Left colon (tissue), 2 donors: ENCODE data around the gene PRKD2. TPM values are rescaled to one million over a fixed set of nuclear protein-coding genes. Genes with fewer than 3 reads are reported as not detected.

Experiments
- ATAC-seq: fragments of 200-7000 bp; cut with Tn5 transposase; one replicate; pipeline ENCODE4 v1.9.1; 2020; ENCODE audit warnings: mild to moderate bottlenecking, moderate library complexity
- DNase-seq, 2 donors: peaks; one replicate each; pipeline ENCODE4 v3.0.0-alpha.2; 2020
- intact Hi-C, 2 donors: fragments of 100-400 bp; cut with DNase I in 1 of 2; cut with micrococcal nuclease in 1 of 2; formaldehyde crosslinking; loops; one replicate each; pipeline versions ENCODE4 v1.11.2 to v1.14.0; 2022; cut with DNase I, micrococcal nuclease
- total RNA-seq, 2 donors: library from RNA; stranded (reverse); fragmentation: NEBNext Ultra II Directional; extraction: Animal tissue kit (Norgen Biotek cat#: 25700); gene quantifications; one replicate each; pipeline ENCODE4 v1.2.1, GENCODE V29; 2021
- donor health status: DM: no; HTN: no; CAD: no.
- donor health status: DM: yes; HTN: yes; CAD: no.

Gene PRKD2
- total RNA-seq, 2 donors from 2014 or later = 62.5 to 64.4 TPM

DNA sequence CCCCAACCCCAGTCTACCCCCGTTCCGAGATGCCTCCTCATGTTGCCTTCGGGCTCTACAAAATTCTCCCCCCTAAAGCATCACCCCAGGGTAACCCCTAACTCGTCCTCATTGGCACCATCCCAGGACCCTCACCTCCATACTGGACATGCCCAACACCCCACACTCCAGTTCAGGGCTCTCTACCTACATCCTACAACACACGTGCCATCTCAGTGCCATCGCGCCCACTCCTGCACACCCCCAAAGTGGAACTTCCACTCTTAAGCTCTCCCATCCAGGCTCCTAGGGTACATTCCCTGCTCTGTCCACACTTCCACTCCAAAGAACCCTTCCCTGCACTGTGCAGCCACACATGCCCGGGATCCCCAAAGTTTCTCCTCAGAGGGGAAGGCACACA lies 28.1 kb upstream of the PRKD2 start:
- intact Hi-C loops = no loop called here
- DNase-seq (no peak), ATAC-seq (peak; percentile 26)

DNA sequence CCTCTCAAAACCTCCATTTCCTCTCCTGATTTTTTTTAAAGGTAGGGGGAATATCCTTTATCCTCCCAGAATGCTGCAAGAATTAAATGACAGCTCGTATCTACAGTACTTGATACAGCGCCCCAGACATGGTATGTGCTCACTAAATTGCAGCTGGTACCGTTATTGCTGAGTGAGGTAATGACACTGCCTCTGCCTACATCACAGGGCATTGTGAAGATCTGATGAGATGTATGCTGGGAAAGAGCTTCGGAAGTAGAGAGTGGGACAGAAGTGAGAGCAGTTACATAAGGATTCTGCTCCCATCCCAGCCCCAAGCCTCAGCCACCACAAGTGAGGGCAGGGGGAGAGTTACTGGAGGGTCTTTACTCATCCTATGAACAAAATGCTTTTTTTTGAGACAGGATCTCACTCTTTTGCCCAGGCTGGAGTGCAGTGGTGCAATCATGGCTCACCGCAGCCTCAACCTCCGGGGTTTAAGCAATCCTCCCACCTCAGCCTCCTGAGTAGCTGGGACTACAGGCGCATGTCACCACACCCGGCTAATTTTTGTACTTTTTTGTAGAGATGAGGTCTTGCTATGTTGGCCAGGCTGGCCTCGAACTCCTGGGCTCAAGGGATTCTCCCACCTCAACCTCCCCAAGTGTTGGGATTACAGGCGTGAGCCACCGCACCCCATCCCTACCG lies 27.2 kb upstream of the PRKD2 start:
- DNase-seq (no peak), ATAC-seq (no peak)
- intact Hi-C loops = no loop called here

DNA sequence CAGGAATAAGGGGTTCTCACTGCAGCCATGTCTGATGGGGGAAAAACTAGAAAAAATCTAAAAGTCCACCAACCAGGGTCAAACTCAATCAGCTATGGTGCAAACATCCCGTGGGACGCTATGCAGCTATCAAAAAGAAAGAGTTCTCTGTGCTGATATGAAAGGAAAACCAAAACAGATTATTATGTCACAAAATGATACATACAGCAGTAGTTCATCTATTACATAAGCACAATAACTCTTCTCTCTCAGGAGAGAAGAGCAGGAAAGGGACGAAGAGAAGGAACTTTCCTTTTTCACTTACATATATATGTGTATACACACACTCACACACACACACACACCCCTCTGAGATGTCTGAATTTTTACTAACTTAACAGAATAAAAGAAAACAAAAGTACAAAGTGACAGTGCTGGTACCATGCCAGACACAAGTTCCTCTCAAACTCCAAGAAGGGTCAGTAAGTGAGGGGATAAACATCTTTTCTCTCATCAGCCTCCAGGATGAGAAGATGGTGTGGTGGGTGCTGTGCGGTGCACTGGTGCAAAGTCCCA lies 26.1 kb upstream of the PRKD2 start:
- ATAC-seq (no peak), DNase-seq (no peak)
- intact Hi-C loops = no loop called here

DNA sequence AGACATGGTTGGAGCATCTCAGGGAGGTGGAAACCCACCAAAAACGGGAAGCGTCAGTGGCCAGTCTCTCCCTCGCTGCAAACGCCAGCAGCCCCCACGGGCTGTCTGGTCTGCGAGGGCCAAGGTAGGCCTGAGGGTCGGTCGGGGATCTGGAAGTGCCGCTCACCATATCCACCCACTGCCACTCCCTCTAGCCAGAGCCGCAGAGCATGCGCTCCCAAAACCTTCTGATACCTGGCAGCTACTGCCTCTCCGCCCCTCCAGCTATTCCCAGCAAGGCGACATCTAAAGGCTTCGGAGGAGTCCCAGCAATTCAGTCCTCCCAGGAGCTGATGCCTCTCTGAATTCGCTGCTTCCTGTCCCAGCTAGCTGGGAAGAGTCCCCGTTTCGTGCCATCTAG lies 24.5 kb upstream of the PRKD2 start:
- intact Hi-C loops = no loop called here
- ATAC-seq = no peak
- DNase-seq = no peak

DNA sequence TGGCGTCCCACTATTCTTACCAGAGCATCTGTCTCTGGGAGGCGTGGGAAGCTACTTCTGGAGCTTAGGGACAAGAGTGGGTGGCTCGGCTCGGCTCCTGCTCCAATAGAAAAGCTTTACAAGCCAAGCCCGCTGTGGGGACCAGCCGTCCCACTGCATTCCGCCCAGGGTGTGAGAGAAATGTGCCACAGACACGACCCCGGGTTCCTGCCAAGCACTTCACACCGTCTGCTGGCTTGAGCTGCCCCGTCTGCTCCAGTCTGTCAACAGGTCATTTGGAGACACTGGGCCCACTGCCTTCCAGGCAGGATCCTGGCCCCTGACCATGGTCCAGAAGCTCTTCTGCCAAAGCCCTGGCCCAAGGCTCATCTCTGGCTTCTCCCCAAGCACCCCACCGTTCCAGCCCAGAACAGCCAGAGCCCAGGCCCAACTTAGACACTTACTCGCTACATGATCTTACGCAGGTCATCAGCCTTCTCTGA lies 22.4 kb upstream of the PRKD2 start:
- ATAC-seq (peak; percentile 8), DNase-seq (no peak)
- intact Hi-C loops = no loop called here

DNA sequence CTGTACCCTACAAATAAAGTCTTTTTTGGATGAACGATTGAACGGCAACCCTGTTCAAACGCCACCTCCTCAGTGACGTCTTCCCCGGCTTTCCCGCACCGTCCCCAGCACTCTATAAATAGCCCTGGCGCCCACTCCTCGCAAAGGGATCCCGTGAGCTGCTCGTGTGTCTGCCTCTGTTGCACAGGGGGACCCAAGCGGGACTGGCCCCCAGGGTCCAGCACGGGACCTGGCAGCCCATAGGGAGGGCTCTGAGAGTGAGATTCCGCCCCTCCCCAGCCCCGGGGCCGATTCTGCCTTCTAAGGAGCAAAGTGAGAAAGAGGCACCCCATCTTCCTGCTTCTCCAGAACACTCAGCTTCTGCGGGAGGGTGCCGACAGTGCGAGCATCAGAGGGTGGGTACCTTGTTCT lies 20.9 kb upstream of the PRKD2 start:
- ATAC-seq (no peak), DNase-seq (no peak)
- intact Hi-C loops = no loop called here

DNA sequence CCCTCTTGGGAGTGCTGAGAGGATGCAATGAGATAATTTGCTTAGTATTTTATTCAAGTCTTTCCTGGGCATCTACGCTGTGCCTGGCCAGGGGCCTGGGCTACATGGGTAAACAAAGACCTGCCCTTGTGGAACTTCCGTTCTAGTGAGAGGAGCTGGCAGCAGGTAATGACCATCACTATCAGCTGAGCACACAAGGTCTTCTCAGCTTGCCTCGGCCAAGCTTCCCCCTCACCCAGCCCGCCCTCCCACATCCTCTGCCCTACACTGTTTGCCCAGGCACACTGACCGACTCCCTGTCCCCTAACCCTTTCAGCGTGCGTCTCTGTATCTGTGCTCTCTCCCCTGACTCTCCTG lies 20.4 kb upstream of the PRKD2 start:
- no peak for ATAC-seq
- no peak for DNase-seq
- intact Hi-C loops = no loop called here

DNA sequence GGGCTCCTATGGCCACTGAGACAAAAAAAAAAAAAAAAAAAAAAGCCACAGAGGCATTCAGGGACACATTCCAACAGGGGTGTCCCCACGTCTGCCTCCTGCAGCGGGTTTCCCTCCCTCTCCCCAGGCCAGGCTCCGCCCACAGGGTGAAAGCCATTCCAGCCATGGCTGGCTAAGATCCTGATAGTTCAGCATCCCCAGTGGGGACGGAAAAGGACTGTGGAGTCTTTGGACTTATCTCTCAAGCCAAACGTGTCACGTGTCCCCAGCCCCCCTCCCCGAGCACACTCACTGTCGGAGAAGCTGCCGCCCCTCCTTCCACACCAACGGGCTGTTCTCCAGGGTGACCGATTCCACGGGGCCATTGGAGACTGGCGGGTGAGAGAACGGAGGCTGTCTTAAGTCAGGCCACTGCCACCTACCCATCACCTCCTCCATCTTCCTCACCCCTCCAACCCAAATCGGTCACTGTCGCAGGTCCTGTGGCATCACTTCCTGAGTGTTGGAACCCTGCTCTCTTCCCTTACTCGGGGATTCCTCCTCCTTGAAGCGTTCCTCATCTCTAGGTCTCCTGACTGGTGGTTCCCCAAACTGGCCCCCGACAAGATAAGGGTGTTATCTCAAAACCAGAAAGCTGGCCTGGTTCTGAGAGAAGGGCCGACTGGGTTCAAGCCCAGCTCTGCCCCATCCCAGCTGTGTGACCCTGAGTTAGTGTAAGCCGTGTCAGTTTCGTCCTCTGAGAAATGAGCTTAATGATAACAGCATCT lies 19.8 kb upstream of the PRKD2 start:
- intact Hi-C loops = no loop called here
- DNase-seq (no peak), ATAC-seq (no peak)

DNA sequence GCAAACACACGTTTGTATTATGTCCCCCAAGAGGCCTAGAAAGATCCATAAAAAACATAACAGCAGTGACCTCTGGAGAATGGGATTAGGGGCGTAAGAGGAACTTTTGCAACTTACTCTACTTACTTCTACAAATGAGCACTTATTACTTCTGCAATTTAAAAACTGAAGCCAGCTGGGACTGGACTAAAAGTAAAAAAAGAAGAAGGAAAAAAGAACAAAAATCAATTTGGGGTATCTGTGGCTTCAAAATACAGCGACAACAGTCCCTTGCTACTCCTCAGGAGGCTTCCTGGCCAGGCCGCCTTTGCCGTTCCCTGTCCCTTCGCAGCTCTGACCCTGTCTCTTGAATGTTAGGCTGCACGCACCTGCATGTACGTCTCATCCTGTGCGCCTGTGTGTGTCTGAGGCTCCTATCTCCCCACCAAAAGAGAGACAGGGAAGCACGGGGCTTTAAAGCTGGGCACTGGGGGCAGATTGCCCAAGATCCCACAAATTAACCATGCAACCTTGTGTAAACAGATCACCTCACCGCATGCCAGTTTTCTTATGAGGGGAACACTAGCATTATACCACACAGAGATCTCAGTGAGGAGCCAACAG lies 16.9 kb upstream of the PRKD2 start:
- DNase-seq = no peak
- no peak for ATAC-seq
- intact Hi-C loops = no loop called here

DNA sequence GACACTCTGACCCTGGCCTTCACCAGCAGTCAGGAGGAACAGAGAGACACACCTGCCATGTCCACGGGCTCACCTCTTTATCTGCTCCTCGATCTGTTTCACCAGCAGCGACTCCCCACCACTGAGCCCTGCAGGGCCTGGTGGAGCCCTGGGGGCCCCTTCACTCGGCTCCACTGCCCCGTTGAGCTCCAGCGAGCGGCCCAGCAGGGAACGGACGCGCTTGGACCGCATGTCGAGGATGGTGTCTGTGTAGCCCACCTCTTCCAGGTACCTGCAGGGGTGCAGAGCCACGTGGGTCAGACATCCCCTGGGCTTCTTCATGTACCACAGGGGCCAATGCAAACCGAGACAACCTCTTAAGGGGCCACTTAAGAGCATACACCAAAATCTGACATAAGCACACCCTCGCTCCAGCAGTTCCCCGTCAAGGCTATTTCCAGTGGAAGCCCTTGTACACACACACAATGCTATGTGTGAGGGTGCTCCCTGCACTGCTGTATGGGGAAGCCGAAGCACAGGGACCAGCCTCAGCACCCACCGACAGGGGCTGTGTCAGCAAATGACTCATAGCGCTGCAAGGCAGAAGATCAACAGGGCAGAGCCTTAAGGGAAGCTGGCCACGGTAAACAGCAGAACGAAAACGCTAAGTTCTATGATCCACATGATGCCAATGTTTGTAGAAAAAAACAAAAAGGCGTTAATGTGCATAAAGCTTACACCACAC lies 16.2 kb upstream of the PRKD2 start:
- ATAC-seq = no peak
- DNase-seq = no peak
- intact Hi-C loops = no loop called here

DNA sequence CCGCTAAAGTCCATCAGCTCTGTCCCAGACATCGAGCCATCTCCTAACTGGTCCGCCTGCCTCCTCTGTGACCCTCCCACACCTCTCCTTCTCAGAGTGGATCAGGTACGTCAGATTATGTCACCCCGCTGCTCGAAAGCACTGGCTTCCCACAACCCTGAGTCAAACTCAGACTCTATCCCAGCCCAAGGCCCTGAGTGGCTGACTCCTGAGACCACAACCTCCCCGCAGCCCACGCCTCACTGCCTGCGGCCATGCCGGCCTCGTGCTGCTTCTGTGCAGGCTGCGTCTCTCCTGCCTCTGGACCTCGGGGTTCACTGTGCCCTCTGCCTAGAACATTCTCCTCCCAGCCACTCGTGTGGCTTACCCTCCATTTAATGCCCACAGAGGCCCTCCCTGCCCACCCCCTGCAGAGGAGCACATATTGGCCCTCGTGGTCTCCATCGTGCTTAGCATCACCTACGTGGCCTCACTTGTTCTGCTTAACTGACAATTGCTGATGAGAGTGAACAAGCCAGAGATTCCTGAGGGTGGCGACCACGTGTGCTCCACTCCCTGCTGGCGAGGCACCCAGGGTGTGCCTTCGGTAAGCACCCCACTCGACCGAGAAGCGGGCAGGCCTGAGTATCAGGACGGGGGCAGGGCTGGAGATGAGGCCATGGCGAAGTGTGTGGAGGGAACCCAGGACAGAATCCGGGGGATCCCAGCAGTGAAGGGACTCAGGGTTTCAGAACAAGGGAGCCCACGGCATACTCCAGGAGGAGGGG lies 15.4 kb upstream of the PRKD2 start:
- ATAC-seq (no peak), DNase-seq (no peak)
- intact Hi-C loops = no loop called here

DNA sequence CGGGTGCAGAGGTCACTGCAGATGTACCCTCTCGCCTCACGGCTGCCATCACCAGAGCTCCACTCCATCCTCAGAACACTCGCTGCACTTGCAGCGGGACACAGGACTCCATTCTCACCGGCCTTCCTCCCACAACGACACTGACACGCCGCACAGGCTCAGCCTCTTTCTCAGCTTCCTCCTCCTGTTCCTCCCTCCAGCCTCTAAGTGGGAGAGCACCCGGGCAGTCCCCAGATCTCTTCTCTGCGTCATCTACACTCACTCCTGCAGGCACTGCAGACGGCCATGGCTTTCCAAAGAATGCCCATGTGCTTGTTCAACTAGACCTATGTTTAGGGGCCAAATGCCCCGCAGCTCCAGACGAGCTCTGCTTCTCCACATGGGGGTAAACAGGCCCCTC lies 14.7 kb upstream of the PRKD2 start:
- no peak for ATAC-seq
- DNase-seq = no peak
- intact Hi-C loops = no loop called here

DNA sequence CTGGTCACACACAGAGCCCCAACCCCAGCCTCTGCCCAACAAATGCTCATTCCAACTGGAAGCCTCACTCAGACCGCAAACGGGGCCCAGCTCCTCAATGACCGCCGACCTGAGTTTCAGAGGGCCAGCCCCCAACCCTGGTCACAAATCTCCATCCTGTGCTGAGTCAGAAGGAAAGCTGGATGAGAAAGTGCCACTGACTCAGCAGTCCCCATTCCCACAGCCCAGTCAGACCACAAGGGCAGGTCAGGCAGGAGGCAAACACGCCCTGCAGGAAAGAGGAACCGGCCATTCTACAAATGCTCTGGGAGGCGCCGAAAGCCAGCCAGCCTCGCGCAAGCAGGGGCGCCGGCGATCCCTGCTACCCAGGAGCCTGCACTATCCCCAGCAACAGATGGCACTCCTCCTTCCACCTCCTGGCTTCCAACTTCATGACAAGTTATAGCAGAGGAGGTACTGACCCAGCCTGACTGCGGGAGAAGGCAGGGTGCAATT lies 14.1 kb upstream of the PRKD2 start:
- intact Hi-C loops = no loop called here
- no peak for DNase-seq
- peak; percentile 22 for ATAC-seq

DNA sequence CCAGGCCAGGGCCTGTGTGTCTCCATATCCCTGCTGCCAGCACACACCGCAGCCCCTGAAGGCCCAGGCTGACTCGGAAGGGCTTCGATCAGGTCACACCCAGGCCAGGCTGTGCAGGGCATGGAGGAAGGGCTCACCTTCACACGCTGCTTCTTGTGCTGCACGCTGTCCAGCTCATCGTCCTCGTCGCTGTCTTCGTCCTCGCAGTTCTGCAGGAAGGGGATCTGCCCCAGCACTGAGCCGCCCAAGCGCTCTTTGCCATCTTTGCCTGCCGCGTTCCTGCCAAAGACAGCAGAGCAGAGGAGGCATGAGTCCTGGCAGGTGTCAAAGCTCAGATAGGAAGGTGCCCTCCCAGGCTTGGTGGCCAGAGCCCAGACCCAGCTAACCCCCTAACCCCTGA lies 13.7 kb upstream of the PRKD2 start:
- ATAC-seq (no peak), DNase-seq (no peak)
- intact Hi-C loops = no loop called here

DNA sequence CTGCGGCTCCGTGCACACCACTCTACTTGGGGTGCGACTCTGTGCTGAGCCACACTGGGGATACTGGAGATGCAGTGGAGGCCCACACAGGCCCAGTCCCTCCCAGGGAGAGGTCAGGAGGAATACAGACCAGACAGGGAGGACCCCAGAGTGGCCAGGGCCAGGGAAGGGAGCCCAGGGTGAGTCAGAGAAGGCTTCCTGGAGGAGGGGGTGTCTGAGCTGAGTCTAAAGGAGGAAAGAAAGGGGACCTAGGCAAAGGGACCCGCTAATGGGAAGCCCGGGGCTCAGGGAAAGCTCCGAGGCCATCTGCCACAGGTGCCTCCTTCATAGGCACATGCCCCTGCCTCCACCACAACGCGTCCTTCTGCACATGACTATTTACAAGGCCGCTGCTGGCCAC lies 13.3 kb upstream of the PRKD2 start:
- intact Hi-C loops = no loop called here
- ATAC-seq = no peak

DNA sequence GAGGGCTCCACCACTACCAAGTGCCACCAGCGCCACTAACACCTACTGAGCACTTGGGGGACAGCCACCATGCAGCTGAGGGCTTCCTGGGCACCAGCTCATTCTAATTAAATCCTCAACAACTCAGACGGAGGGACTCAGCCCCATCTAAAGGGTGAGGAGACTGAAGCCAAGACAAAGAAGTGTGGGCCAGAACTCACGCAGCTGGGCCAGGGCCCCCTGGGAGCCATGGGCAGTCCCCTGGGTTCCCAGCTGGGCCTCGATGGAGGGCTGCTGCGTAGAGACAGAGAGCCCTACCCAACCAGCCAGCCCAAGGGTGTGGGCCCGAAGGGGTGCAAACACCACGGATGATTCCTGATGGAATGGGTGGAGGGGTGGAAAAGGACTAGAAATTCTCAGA lies 12.8 kb upstream of the PRKD2 start:
- ATAC-seq = no peak
- no peak for DNase-seq
- intact Hi-C loops = no loop called here

More for the DNA sequence above, 13.3 kb upstream of the PRKD2 start:
- no peak for DNase-seq

DNA sequence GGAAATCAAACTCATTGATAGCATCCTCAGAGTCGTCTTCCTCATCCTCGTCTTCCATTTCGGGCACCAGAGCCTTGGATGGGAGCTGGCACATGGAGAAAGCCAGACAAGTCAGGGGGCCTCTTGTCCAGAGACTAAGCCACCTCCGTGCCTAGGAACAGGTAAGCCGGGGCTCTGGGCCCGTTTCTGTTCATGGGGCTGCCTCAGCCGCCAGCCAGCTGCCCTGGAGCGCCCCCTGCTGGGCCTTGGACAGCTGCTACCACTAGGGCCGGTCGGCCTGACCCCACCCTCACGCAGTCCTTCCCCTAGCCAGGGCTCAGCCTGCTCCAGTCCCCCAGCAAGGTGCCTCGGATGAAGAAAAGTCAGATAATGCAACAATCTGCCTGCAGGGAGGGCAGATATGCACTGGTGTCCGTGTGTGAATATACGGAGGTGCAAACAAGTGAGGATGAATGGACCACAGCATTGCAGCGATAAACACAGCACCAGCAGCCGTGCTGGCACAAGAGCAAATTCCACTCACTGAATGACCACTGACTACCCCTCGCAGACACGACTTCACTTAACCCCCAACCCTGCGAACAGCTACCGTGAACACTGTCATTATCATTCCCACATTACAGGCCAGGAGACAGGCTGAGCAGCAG lies 11.9 kb upstream of the PRKD2 start:
- ATAC-seq (peak; percentile 82), DNase-seq (peak; percentile 58 to 89)
- intact Hi-C loops = no loop called here

DNA sequence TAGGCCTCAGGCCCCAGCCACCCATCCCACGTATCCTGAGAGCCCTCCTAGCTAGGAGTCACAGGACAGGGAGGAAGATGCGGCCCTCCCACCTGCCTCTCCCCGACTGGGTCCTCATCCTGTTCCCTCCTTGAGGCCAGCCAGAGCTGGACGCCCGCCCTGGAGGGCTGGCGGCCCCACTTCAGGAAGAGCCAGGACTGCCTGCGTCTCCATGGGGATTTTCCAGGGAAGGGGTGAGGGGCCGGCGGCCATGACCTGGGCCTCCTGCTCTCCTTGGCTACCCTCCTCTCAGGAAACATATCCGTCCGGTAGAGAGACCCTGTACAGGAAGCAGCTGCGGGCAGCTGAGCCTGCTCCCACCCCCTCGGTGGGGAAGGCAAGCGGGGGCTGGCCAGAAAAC lies 11.3 kb upstream of the PRKD2 start:
- no peak for DNase-seq
- ATAC-seq = no peak
- intact Hi-C loops = no loop called here
